Measurements from ENCODE around the gene DNMT3A.

GRCh38 chr2:25257032-25257552, 84.6 kb downstream of the DNMT3A start:
- no peak for TF ChIP-seq CTCF (conservative IDR thresholded peaks at IDR 0.05)
- no peak for TF ChIP-seq ZFX (IDR thresholded peaks at IDR 0.05)

Data from C4-2B (cell line).